ENCODE measurements around the gene CRYBA4. TPM values are rescaled to one million over a fixed set of nuclear protein-coding genes. Genes with fewer than 3 reads are reported as not detected.

Gene CRYBA4
- total RNA-seq, 1 experiment from 2014 or later = not detected

- DNase-seq (ENCODE audit: low spot score) = no peak
These were observed 3.0 kb downstream of the CRYBA4 start for GRCh38 chr22:26624803-26625202.

GRCh38 chr22:26629988-26630761 lies 8.4 kb downstream of the CRYBA4 start:
- no peak for DNase-seq (ENCODE audit: low spot score)

- no peak for DNase-seq (ENCODE audit: low spot score)
These were observed 9.5 kb downstream of the CRYBA4 start for GRCh38 chr22:26631282-26631681.

- no peak for DNase-seq (ENCODE audit: low spot score)
These were observed 10.8 kb downstream of the CRYBA4 start for GRCh38 chr22:26632422-26633155.

- DNase-seq (ENCODE audit: low spot score) = no peak
These were observed 12.4 kb downstream of the CRYBA4 start for GRCh38 chr22:26634189-26634588.

- DNase-seq (ENCODE audit: low spot score) = no peak
These were observed 13.4 kb downstream of the CRYBA4 start for GRCh38 chr22:26635117-26635516.

- DNase-seq (ENCODE audit: low spot score) = no peak
These were observed 14.5 kb downstream of the CRYBA4 start for GRCh38 chr22:26636296-26636695.

GRCh38 chr22:26642465-26643417 lies 21.0 kb downstream of the CRYBA4 start:
- no peak for DNase-seq (ENCODE audit: low spot score)

GRCh38 chr22:26643418-26644100 lies 21.8 kb downstream of the CRYBA4 start:
- DNase-seq (ENCODE audit: low spot score) = no peak

- no peak for DNase-seq (ENCODE audit: low spot score)
These were observed 24.4 kb downstream of the CRYBA4 start for GRCh38 chr22:26646158-26646557.

- DNase-seq (ENCODE audit: low spot score) = no peak
These were observed 26.3 kb downstream of the CRYBA4 start for GRCh38 chr22:26648011-26648497.

- no peak for DNase-seq (ENCODE audit: low spot score)
These were observed 27.0 kb downstream of the CRYBA4 start for GRCh38 chr22:26648528-26649388.

GRCh38 chr22:26650722-26651421 lies 29.1 kb downstream of the CRYBA4 start:
- DNase-seq (ENCODE audit: low spot score) = no peak

- no peak for DNase-seq (ENCODE audit: low spot score)
These were observed 30.1 kb downstream of the CRYBA4 start for GRCh38 chr22:26651815-26652214.

GRCh38 chr22:26656891-26657851 lies 35.4 kb downstream of the CRYBA4 start, which contains the start of gene MIAT:
Gene MIAT (plus strand): TSS chr22:26657588.
- no peak for DNase-seq (ENCODE audit: low spot score)

- no peak for DNase-seq (ENCODE audit: low spot score)
These were observed 36.4 kb downstream of the CRYBA4 start for GRCh38 chr22:26658161-26658560.

- peak; percentile 85 for DNase-seq (ENCODE audit: low spot score)
These were observed 37.1 kb downstream of the CRYBA4 start for GRCh38 chr22:26658671-26659478.
